Cardiac septum (tissue), 1 donor: ENCODE results near the gene MAJIN. TPM values are rescaled to one million over a fixed set of nuclear protein-coding genes. Genes with fewer than 3 reads are reported as not detected.

Experiments used
- DNase-seq: peaks from one replicate; pipeline ENCODE4 v3.0.0-alpha.2; 2020; ENCODE audit warnings: low spot score
- intact Hi-C: fragments of 100-400 bp; cut with DNase I; formaldehyde crosslinking; loops from one replicate; pipeline ENCODE4 v1.14.0; 2022
- microRNA-seq: library from miRNA; unstranded; fragments of <30 nt; microRNA quantifications from one replicate; pipeline ENCODE4 v1.2.0, GENCODE V29; 2020
- total RNA-seq: library from RNA; stranded (reverse); fragmentation: NEBNext Ultra II Directional; extraction: Animal tissue kit (Norgen Biotek cat#: 25700); gene quantifications from one replicate; pipeline ENCODE4 v1.2.1, GENCODE V29; 2021
- donor health status: DM: no; HTN: no; CAD: no.

MAJIN gene
- total RNA-seq, 1 donor from 2014 or later = not detected

DNA sequence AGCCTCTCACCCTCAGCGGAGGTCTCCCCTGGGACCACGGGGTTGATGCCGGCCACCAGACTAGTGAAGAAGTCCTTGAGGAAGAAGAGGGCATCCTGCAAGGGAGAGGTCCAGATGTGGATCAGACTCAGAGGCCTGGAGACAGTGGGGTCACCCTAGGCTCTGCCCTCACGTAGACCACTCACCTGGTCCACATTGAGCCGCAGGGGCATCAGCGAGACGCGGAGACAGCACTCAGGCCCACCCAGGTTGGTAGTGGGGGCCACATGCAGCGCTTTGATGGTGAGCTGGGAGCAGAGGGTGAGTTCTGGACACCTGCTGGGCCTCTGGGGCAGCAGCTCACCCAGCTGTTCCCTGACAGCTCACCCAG lies 73.8 kb downstream of the MAJIN start:
- intact Hi-C loops = no loop called here
- DNase-seq = no peak

GRCh38 chr11:64897381-64898075 lies 74.4 kb downstream of the MAJIN start:
- DNase-seq = no peak
- intact Hi-C loops = no loop called here

DNA sequence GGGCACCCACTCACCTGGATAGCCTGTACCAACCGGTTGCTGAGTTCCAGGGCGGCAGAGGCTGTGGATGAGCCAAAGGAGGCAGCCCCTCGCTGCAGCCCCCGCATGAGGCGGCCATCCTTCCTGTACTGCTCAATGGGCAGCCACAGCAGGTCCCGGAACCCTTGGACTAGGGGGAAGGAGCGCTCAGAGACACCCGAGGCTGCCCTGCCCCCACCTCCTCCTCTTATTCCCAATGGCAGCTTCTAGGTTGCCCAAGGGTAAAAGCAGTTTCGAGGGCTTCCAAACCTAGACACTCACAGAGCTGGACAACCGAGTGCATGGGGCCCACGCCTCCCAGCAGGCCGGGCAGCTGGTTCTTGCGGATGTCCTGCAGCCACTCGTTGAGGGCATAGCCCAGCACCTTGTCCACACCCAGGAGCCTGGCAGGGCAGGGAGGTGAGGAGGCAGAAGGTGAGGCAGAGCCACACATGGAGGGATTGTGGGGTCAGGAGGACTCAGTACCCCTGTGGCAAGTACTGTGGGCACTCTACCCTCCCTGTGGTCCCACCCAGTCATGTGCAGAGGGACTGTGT lies 75.4 kb downstream of the MAJIN start:
- DNase-seq = no peak
- intact Hi-C loops = no loop called here

- no peak for DNase-seq
- intact Hi-C loops = loop anchor here (1.0 kb wide), 1 partner anchor 48 kb away; no protein-coding TSS in a partner anchor
These were observed 77.0 kb downstream of the MAJIN start for GRCh38 chr11:64894812-64895452.

GRCh38 chr11:64894070-64894811 lies 77.7 kb downstream of the MAJIN start:
- DNase-seq = peak; percentile 95
- intact Hi-C loops = loop anchor here (1.0 kb wide), 1 partner anchor 47 kb away; no protein-coding TSS in a partner anchor

- DNase-seq = no peak
These were observed 78.5 kb downstream of the MAJIN start for GRCh38 chr11:64893194-64894069.

DNA sequence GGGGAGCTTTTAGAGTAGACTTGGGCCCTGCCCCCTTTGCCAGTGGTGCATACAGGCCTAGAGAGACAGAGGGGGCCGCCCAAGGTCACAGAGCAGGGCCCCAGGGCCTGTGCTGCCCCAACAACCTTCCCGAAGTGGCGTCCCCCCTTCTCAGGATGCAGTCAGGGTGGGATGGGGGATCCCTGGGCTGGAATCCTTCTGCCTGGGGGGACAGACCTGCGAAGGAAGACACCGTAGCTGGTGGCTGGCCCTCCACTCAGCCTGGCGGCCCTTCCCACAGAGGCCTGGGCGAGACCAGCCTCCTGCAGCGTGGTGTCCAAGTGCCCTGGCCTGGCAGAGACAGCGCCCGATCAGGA lies 79.1 kb downstream of the MAJIN start:
- intact Hi-C loops = no loop called here
- no peak for DNase-seq

More at GRCh38 chr11:64893194-64894069, 78.5 kb downstream of the MAJIN start:
- intact Hi-C loops = loop anchor here (1.0 kb wide), 1 partner anchor 46 kb away; no protein-coding TSS in a partner anchor

GRCh38 chr11:64892411-64892831 lies 79.5 kb downstream of the MAJIN start:
- DNase-seq = no peak
- intact Hi-C loops = no loop called here

GRCh38 chr11:64891880-64892279 lies 80.0 kb downstream of the MAJIN start:
- no peak for DNase-seq
- intact Hi-C loops = no loop called here

GRCh38 chr11:64891215-64891848 lies 80.6 kb downstream of the MAJIN start:
- DNase-seq = no peak
- intact Hi-C loops = no loop called here

- intact Hi-C loops = no loop called here
- DNase-seq = no peak
These were observed 81.4 kb downstream of the MAJIN start for GRCh38 chr11:64890522-64890939.

DNA sequence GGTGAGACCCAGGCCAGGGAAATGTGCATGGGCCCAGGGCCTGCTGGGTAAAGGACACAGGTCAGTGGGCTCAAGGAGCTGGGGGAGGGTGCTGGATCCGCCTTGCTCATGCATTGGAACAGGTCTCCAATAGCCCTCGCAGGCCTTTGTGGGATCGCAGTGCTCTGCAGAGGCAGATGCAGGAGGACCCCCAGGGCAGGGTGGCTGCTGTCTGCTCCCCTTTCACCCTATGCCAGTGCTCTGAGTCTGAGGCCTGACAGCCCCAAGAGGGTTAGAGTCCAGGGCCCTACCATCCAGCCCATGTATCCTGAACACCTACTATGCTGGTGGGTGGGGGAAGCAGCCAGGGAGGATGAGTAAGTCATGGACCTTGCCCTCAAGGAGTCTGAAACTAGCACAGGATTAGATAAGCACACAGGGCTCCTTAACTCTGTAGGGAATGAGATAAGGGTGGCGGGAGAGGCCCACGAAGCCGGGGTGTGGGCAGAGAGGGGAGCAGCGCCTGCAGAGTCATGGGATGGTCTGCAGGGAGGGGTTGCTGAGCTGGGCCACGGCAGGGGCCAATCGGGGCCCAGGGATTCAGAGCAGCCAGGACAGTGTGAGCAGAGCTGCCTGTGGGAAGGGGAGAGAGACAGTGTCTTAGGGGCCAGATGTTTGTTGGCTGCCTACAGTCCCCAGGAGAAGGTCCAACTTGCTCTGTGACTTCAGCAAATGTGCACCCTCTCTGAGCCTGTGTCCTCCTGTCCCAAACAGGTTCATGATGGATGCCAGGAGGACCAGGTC lies 83.0 kb downstream of the MAJIN start:
- DNase-seq = no peak
- intact Hi-C loops = no loop called here

DNA sequence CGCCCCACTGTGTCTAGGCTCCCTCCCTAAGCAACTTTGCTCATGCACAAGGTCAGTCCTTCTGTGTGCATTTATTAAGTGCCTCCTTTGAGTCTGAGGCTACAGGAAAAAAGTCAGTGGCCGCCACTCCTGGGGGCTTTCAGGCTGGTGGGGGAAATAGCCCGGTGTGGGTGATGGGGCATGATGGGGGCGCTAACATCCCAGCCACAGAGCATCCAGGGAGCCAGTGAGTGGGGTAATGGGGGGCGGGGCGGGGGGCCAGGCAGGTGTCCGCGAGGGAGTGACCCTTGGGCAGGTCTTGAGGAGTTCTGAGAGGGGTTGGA lies 83.5 kb downstream of the MAJIN start:
- DNase-seq = no peak
- intact Hi-C loops = no loop called here

Small RNA genes lying within 50 kb of the gene (microRNA-seq; reads per million reads assigned to microRNA genes)
- gene MIR6749 (not detected), gene MIR6750 (not detected), gene MIR6879 (not detected)

Other genes with a start within 250 kb of the MAJIN start
- gene NRXN2, start 248.9 kb downstream of the MAJIN start, total RNA-seq = 3.5 TPM
- 30.8 TPM for gene RASGRP2, start 228.0 kb downstream of the MAJIN start, total RNA-seq
- 42.5 TPM for gene PYGM, start 212.1 kb downstream of the MAJIN start, total RNA-seq
- 175 TPM for gene SF1, start 193.6 kb downstream of the MAJIN start, total RNA-seq
- 6.7 TPM for gene MAP4K2, start 168.9 kb downstream of the MAJIN start, total RNA-seq
- gene MEN1, start 161.6 kb downstream of the MAJIN start, total RNA-seq = 8.6 TPM
- gene CDC42BPG, start 127.5 kb downstream of the MAJIN start, total RNA-seq = 1.2 TPM
- 50.9 TPM for gene EHD1, start 93.5 kb downstream of the MAJIN start, total RNA-seq
- 14.6 TPM for gene ATG2A, start 54.9 kb downstream of the MAJIN start, total RNA-seq
- gene PPP2R5B, start 47.4 kb downstream of the MAJIN start, total RNA-seq = 24.9 TPM
- not detected for gene GPHA2, start 36.2 kb downstream of the MAJIN start, total RNA-seq
- 0.70 TPM for gene BATF2, start 24.9 kb upstream of the MAJIN start, total RNA-seq
- 120 TPM for gene ARL2, start 42.1 kb upstream of the MAJIN start, total RNA-seq
- 17.0 TPM for gene SNX15, start 55.3 kb upstream of the MAJIN start, total RNA-seq
- 5.0 TPM for gene SAC3D1, start 69.1 kb upstream of the MAJIN start, total RNA-seq
- gene NAALADL1, start 86.4 kb upstream of the MAJIN start, total RNA-seq = 3.5 TPM
- gene CDCA5, start 111.9 kb upstream of the MAJIN start, total RNA-seq = 1.5 TPM
- 23.5 TPM for gene ZFPL1, start 112.1 kb upstream of the MAJIN start, total RNA-seq
- gene VPS51, start 124.1 kb upstream of the MAJIN start, total RNA-seq = 87.1 TPM
- 50.1 TPM for gene TM7SF2, start 139.8 kb upstream of the MAJIN start, total RNA-seq
- 5.5 TPM for gene ZNHIT2, start 145.6 kb upstream of the MAJIN start, total RNA-seq
- gene FAU, start 150.0 kb upstream of the MAJIN start, total RNA-seq = 511 TPM
- 28.5 TPM for gene MRPL49, start 150.2 kb upstream of the MAJIN start, total RNA-seq
- 25.2 TPM for gene SYVN1, start 162.4 kb upstream of the MAJIN start, total RNA-seq
- gene SPDYC, start 198.1 kb upstream of the MAJIN start, total RNA-seq = not detected
- gene CAPN1, start 209.8 kb upstream of the MAJIN start, total RNA-seq = 89.6 TPM